ENCODE data around the gene MRGPRX2.

Gene MRGPRX2

GRCh38 chr11:19076744-19077589, 16.4 kb upstream of the MRGPRX2 start:
- in situ Hi-C loops (cut with HindIII; ENCODE audit: low sequenced_read_pairs) = no loop called here

GRCh38 chr11:19075636-19076035, 15.1 kb upstream of the MRGPRX2 start:
- in situ Hi-C loops (cut with HindIII; ENCODE audit: low sequenced_read_pairs) = no loop called here

GRCh38 chr11:19073454-19074415, 13.2 kb upstream of the MRGPRX2 start:
- in situ Hi-C loops (cut with HindIII; ENCODE audit: low sequenced_read_pairs) = loop anchor here (5.0 kb wide), 1 partner anchor 99 kb away; no protein-coding TSS in a partner anchor

GRCh38 chr11:19072464-19072863, 11.9 kb upstream of the MRGPRX2 start:
- in situ Hi-C loops (cut with HindIII; ENCODE audit: low sequenced_read_pairs) = loop anchor here (5.0 kb wide), 1 partner anchor 100 kb away; no protein-coding TSS in a partner anchor

GRCh38 chr11:19071255-19071654, 10.7 kb upstream of the MRGPRX2 start:
- in situ Hi-C loops (cut with HindIII; ENCODE audit: low sequenced_read_pairs) = loop anchor here (5.0 kb wide), 1 partner anchor 101 kb away; no protein-coding TSS in a partner anchor

GRCh38 chr11:19059833-19060232, 684 bp downstream of the MRGPRX2 start:
- in situ Hi-C loops (cut with HindIII; ENCODE audit: low sequenced_read_pairs) = no loop called here

GRCh38 chr11:19055905-19056304, 4.6 kb downstream of the MRGPRX2 start:
- in situ Hi-C loops (cut with HindIII; ENCODE audit: low sequenced_read_pairs) = no loop called here

GRCh38 chr11:19055016-19055415, 5.5 kb downstream of the MRGPRX2 start:
- in situ Hi-C loops (cut with HindIII; ENCODE audit: low sequenced_read_pairs) = no loop called here

GRCh38 chr11:19053909-19054308, 6.6 kb downstream of the MRGPRX2 start:
- in situ Hi-C loops (cut with HindIII; ENCODE audit: low sequenced_read_pairs) = no loop called here

- in situ Hi-C loops (cut with HindIII; ENCODE audit: low sequenced_read_pairs) = no loop called here
Measured at GRCh38 chr11:19050281-19050680, 10.2 kb downstream of the MRGPRX2 start.

GRCh38 chr11:19049351-19049750, 11.2 kb downstream of the MRGPRX2 start:
- in situ Hi-C loops (cut with HindIII; ENCODE audit: low sequenced_read_pairs) = no loop called here

- in situ Hi-C loops (cut with HindIII; ENCODE audit: low sequenced_read_pairs) = no loop called here
Measured at GRCh38 chr11:19040051-19040450, 20.5 kb downstream of the MRGPRX2 start.

GRCh38 chr11:19039409-19039808, 21.1 kb downstream of the MRGPRX2 start:
- in situ Hi-C loops (cut with HindIII; ENCODE audit: low sequenced_read_pairs) = no loop called here

GRCh38 chr11:19032990-19033389, 27.5 kb downstream of the MRGPRX2 start:
- in situ Hi-C loops (cut with HindIII; ENCODE audit: low sequenced_read_pairs) = no loop called here

- in situ Hi-C loops (cut with HindIII; ENCODE audit: low sequenced_read_pairs) = no loop called here
Measured at GRCh38 chr11:19027829-19028595, 32.5 kb downstream of the MRGPRX2 start.

GRCh38 chr11:19026862-19027261, 33.7 kb downstream of the MRGPRX2 start:
- in situ Hi-C loops (cut with HindIII; ENCODE audit: low sequenced_read_pairs) = no loop called here

- in situ Hi-C loops (cut with HindIII; ENCODE audit: low sequenced_read_pairs) = no loop called here
Measured at GRCh38 chr11:19025481-19026406, 34.8 kb downstream of the MRGPRX2 start.

GRCh38 chr11:19020831-19021230, 39.7 kb downstream of the MRGPRX2 start:
- in situ Hi-C loops (cut with HindIII; ENCODE audit: low sequenced_read_pairs) = no loop called here

- in situ Hi-C loops (cut with HindIII; ENCODE audit: low sequenced_read_pairs) = no loop called here
Measured at GRCh38 chr11:19018901-19019300, 41.6 kb downstream of the MRGPRX2 start.

Data from DLD1 (cell line).